Spleen (tissue), 7 donors: Measurements from ENCODE around the gene GJA10.

Experiments used
- CTCF ChIP-seq, 11 experiments: fragments of 200-600 bp in 7 of 11; fragments of 450-650 bp in 4 of 11; sonication (generic) in 4 of 11; IDR thresholded peaks in 8 of 11; conservative IDR thresholded peaks in 3 of 11; 1 replicate in 7 of 11; 2 replicates in 4 of 11; pipeline versions ENCODE4 v1.4.0 to v1.8.0; 2016 to 2021; ENCODE audit warnings: antibody characterized with exemption in 11 of 11, inconsistent platforms in 4 of 11, mild to moderate bottlenecking in 1 of 11
- POLR2A ChIP-seq, 3 donors: fragments of 450-650 bp; IDR thresholded peaks; one replicate each; pipeline ENCODE4 v1.5.1; 2017; ENCODE audit warnings: antibody characterized with exemption in 3 of 3, mild to moderate bottlenecking in 1 of 3
- POLR2AphosphoS5 ChIP-seq, 3 donors: sonication (generic); formaldehyde crosslinking; IDR thresholded peaks; one replicate each; pipeline ENCODE4 v1.5.1; 2017; ENCODE audit warnings: antibody characterized with exemption in 3 of 3
- donor health status: DM: no; HTN: no; CAD: no; lungs with moderate emphysema.
- donor health status: DM: no; HTN: no; CAD: no.
- donor health status: DM: no; HTN: no; CAD: no.

GRCh38 chr6:89862273-89862672 lies 32.0 kb upstream of the GJA10 start:
- TF ChIP-seq CTCF (IDR thresholded peaks at IDR 0.05 in 8 of 11, conservative IDR thresholded peaks at IDR 0.05 in 3 of 11), result no peak
- TF ChIP-seq POLR2AphosphoS5 (IDR thresholded peaks at IDR 0.05), result no peak
- TF ChIP-seq POLR2A (IDR thresholded peaks at IDR 0.05), result no peak
